UCSD-AML1 (cell line): ENCODE data around the gene NEDD4.
"Not testable (repeated sequence)": the region's sequence is repeated elsewhere in the genome, so short reads cannot be mapped to it uniquely, and the experiment has no call there.

Source experiments
- DNase-seq: peaks from one replicate; lab custom pipeline; 2025; ENCODE audit not compliant: unreplicated experiment; lab: John Stamatoyannopoulos, UW

Gene NEDD4

GRCh38 chr15:55785593-55785992 lies 207.8 kb downstream of the NEDD4 start:
- DNase-seq: not testable (repeated sequence)

GRCh38 chr15:55784286-55784685 lies 209.1 kb downstream of the NEDD4 start:
- no peak for DNase-seq

- DNase-seq: no peak
Observed at GRCh38 chr15:55782901-55783300, 210.5 kb downstream of the NEDD4 start.

DNA sequence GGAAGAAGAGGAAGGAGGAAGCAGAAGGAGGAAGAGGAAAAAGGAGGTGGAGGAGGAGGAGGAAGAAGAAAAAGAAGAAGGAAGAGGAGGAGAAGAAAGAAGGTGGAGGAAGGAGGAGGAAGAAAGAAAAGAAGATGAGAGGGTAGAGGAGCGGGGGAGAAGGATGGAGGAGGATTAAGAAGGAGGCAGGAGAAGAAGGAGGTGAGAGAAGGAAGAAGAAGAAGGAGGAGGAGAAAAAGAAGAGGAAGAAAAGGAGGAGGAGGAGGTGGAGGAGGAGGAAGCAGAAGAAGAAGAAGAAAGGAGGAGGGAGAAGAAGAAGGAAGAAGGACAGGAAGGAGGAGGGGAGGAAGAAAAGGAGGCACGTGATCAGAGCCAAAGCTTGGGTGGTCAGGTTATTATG lies 213.1 kb downstream of the NEDD4 start:
- DNase-seq: no peak

GRCh38 chr15:55778932-55779331 lies 214.5 kb downstream of the NEDD4 start:
- DNase-seq: no peak
